Cortex of kidney (tissue), 1 donor: ENCODE data around the gene KCNN3.

ENCODE experiments used
- DNase-seq: peaks from one replicate; lab custom pipeline; 2025; lab: John Stamatoyannopoulos, UW

Gene KCNN3

GRCh38 chr1:154729031-154729442, 141.0 kb downstream of the KCNN3 start:
- no peak for DNase-seq

DNA sequence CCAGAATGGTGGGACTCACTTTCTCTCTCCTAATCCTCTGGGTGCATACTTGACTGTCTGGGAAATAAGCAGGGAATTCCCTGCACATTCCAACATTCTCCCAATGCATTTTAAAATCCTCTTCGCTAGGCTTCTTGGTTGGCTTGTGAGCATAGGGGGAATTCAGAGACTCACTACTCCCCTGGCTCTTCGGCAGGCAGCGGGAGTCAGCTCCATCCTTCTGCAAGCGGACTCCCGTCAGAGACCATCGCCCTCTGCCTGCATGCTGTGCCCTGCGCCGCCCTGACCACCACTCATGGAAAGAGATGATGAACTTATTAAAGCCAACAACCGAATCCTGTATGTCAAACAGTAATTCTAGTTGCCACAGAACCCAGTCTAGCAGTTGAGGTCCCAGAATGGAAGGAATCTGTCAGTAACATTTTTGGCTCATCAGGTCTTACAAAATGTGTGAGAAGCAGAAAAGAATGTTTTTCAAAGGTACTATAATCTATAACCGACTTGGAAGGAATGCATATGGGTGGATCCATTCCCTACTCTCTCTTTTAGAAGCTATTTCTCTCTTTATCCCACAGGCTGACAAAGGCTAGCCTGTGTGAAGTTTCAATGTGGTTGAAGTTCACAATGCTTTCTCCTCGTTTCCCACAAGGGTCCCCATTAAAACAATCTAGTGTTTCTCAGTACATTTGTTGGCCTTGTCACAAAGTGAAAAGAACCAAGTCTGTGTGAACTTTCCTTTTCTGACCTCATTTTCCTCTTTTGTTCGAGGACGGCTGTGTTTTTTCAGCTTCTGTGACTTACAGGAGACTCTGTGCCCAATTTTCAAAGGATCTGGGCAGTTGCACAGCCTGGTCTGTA, 143.0 kb downstream of the KCNN3 start:
- DNase-seq = no peak

- no peak for DNase-seq
Measured at GRCh38 chr1:154726443-154726842, 143.6 kb downstream of the KCNN3 start.

GRCh38 chr1:154725865-154726264, 144.2 kb downstream of the KCNN3 start:
- DNase-seq = no peak

- DNase-seq = no peak
Measured at GRCh38 chr1:154720328-154721297, 149.5 kb downstream of the KCNN3 start.

GRCh38 chr1:154719586-154720327, 150.3 kb downstream of the KCNN3 start:
- DNase-seq = no peak

- no peak for DNase-seq
Measured at GRCh38 chr1:154718566-154718965, 151.5 kb downstream of the KCNN3 start.

DNA sequence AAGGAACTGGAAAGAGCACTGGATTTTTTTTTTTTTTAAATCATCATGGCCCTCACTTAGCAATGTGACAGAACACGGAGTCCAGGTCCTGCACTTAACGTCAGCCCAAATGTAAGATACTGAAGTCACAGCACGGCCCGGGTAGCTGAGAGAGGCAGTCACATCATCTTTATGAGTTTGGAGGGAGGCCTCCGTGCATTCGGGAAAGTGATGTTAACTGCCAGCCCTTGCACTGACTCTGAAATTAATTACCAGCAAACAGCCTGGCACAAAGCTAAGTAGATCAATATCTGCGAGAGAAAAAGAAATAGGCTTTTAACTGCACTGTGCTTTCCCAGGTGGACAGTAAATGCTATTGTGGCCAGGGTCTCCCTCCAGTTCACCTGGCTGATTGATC, 152.6 kb downstream of the KCNN3 start:
- no peak for DNase-seq

DNA sequence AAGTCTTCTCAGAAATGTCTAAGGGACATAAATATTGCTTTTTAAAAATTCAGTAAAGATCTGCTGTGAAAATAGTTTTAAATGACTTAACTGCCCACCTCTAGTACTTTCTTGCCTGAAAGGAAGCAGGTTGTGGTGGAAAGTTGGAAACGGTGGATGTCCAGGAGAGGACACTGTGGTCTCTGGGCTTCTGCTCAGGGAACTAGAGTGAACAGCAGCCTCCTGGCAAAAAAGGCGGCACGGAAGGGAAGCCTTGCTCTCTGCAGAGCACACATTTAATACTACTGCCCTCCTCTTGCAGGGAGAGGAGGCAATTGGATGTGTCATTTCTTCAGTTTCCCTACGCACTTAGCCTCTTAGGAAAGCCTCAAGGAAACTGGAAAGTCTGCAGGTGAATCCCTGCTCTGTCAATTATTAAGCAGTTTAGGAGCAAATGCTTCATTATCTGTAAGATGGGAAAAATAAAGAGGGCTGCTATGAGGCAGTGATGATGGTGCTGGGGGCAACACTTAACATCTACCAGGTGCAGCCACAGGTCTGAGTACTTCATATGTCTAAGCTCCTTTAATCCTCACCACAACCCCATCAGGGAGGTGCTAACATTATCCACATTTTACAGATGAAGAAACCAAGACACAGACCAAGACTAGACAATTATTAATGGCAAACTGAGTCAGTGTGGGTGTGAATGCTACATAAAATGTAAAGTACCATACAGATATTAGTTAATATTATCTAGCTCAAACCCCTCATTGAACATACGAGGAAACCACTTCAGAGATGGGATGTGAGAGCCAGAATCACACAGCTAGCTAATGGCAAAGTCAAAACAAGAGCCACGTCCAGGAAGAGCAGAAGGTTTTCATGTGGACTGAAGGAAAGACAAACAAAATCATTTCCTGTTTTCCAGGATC, 153.2 kb downstream of the KCNN3 start:
- no peak for DNase-seq

DNA sequence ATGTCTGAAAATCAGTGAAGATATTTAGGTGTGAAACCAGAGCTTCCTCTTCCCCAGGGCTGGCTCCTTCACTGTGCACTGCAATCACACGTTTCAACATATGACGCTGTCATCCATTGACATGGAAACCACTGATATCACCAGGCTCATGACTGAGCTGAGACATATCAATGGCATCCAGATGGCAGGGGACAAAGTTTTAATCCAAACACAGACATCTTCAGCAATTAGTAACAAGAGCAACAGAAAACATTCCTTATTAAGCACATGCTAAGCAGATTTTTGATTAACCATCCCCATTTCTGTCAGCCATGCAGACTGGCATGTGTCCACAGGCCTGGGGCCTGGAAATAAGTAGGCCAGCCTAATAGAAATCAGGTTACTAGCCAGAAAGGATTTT, 154.1 kb downstream of the KCNN3 start:
- DNase-seq = no peak

DNA sequence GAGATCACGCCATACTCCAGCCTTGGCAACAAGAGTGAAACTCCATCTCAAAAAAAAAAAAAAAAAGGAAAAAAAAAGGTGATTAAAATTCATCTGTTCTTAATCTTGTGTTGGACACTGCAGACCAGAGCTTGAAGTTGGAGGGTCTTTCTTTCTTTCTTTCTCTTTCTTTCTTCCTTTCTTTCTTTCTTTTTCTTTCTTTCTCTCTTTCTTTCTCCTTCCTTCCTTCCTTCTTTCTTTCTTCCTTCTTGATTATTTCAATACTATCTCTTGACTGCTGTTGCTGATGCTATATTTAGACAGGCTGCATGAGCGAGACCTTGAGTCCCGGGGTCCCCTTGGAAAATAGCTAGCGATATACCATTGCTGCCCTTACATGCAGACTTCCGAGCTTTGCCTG, 154.7 kb downstream of the KCNN3 start:
- DNase-seq = no peak

DNA sequence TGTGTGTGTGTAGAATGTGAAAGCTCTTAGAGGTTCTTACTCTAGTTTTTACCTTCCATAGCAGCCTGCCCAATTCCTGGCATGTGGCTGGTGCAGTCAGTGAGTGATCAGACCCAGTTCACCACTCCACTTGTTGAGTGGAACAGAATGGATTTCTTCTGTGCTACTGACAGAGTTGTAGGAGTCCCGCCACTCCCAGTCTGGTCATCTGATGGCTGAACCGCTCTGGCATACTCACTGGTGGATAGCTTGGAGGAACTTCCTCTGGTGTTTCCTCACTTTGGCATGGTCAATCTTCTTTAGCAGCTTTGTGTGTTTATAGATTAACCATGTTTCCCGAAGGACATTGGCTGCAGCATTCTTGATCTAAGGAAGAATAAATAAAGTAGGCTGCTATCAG, 155.4 kb downstream of the KCNN3 start:
- DNase-seq = no peak

GRCh38 chr1:154714052-154714623, 155.9 kb downstream of the KCNN3 start:
- no peak for DNase-seq

- no peak for DNase-seq
Measured at GRCh38 chr1:154713005-154713404, 157.1 kb downstream of the KCNN3 start.

DNA sequence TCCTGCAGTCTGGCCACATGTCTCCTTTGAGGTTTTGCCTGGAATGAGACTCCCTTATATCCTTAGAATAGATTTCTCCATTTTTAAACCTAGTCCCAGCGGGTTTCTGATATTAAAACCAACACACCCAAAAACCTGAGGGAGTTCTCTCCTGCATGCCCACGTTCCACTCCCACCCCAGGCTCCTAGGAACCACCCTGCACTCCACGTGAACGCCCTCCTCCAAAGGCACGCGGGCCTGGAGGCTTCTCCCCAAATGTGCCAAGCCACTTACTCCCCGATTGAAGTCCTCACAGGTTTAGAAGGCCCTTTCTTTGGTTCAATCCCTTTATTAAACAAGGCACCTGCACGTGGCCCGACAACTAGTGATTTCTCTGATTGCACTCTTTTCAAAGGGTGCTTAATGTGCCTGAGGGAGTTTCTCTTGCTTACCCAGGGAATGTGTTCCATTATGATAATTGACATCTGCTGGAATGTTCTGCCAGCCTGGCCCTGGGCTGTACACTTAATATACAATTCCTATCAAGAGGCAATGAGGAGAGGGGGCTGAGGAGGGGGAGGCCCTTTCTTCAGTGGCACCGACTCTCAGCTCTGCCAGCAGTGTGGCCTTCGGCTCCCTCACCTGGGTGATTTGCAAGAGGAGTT, 157.8 kb downstream of the KCNN3 start:
- no peak for DNase-seq

GRCh38 chr1:154711416-154711815, 158.7 kb downstream of the KCNN3 start:
- no peak for DNase-seq

- DNase-seq = no peak
Measured at GRCh38 chr1:154710106-154710505, 160.0 kb downstream of the KCNN3 start.

DNA sequence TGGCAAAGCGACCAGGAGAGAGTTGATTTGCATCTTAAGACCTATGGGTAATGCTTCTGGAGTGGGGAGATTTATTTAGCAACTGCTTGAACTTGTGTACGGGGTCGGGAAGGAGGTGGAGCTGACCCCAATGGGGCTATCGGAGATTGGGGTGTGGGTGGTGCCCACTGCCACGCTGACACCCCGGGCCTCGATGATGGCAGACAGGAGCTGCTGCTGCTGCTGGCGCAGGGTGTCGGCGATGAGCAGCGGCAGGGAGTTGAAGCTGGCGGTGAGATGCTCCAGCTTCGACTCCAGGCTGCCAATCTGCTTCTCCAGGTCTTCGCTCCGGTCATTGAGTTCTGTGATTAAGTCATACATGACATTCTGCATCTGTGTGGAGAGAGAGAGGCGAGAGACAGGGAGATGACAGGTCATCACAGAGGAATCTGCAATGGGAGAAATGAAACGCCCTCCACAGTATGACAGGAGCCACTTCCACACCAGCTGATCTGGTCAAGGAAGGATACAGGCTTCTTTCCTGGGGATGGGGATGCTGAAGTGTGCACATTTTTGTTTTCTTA, 162.1 kb downstream of the KCNN3 start:
- DNase-seq = no peak

DNA sequence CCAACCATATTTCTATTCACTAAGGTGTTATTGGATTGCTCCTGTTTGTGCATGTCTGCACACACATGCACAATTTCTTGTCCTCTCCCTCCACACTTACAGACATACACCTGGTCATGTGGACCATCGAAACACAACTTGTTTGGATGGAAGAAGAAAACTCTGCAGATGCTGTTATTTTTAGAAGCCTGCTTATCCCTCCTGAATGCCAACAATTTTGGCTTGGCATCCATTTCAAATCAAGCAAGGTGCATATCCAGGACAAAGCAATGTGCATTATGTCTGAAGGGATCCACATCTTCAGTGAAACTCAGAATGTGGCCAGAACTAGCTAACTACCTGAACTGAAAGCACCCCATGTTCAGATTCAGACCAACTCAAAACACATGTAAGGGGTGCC, 163.2 kb downstream of the KCNN3 start:
- no peak for DNase-seq

DNA sequence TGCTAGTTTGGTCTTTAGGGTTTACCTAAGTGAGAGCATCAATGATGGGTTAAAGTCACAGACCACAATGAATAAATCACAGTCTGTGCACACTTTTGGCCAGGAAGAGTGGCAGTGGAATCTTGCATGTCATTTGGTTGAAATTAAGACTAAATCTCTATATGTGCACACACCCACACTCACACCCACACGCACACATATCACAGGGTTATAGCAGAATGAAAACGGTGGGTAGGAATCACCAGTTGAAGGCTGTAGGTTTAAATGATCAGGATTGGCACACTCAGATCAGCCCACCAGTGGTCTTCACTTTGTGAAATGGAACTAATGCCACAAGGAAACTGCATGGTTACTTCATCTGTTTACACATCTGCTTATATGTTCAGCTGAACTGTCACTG, 164.5 kb downstream of the KCNN3 start:
- DNase-seq = no peak
